Neuronal stem cell (in vitro differentiated cells): Measurements from ENCODE around the gene PRMT9.

Source experiments
- DNase-seq: peaks from one replicate; pipeline ENCODE4 v3.0.0-alpha.2; 2013; ENCODE audit warnings: low spot score
- H2AFZ ChIP-seq: one replicate; pipeline ENCODE4 v1.6.1; 2013; ENCODE audit warnings: mild to moderate bottlenecking, low read length, inconsistent platforms
- H2AK5ac ChIP-seq: 2 replicates; pipeline ENCODE4 v1.6.1; 2013; ENCODE audit warnings: low read depth, mild to moderate bottlenecking, inconsistent platforms, low read length, moderate library complexity, mixed read lengths
- H2BK120ac ChIP-seq: 2 replicates; pipeline ENCODE4 v1.6.1; 2013; ENCODE audit warnings: low read depth, mild to moderate bottlenecking, inconsistent platforms, low read length, moderate library complexity, mixed read lengths
- H2BK12ac ChIP-seq: one replicate; pipeline ENCODE4 v1.6.1; 2013; ENCODE audit warnings: low read length, inconsistent platforms
- H2BK15ac ChIP-seq: 2 replicates; pipeline ENCODE4 v1.6.1; 2013; ENCODE audit warnings: mild to moderate bottlenecking, low read length, inconsistent platforms, mixed read lengths
- H2BK5ac ChIP-seq: one replicate; pipeline ENCODE4 v1.6.1; 2013; ENCODE audit warnings: inconsistent platforms, mild to moderate bottlenecking, low read length, moderate library complexity
- H3K14ac ChIP-seq: one replicate; pipeline ENCODE4 v1.6.1; 2013; ENCODE audit warnings: low read length, inconsistent platforms
- H3K18ac ChIP-seq: 2 replicates; pipeline ENCODE4 v1.6.1; 2013; ENCODE audit warnings: low read length, inconsistent platforms
- H3K23ac ChIP-seq: 2 replicates; pipeline ENCODE4 v1.6.1; 2013; ENCODE audit warnings: low read depth, mild to moderate bottlenecking, mixed read lengths, low read length, inconsistent platforms; ENCODE audit not compliant: poor library complexity
- H3K27ac ChIP-seq: replicated peaks from 3 replicates; pipeline ENCODE4 v1.5.1; 2013; ENCODE audit warnings: low read length, inconsistent platforms
- H3K27me3 ChIP-seq, 3 experiments: 2 replicates each; pipeline ENCODE4 v1.6.1; 2013; ENCODE audit warnings: low read length in 3 of 3, mild to moderate bottlenecking in 2 of 3, inconsistent platforms in 1 of 3, low read depth in 1 of 3, mixed read lengths in 1 of 3, moderate library complexity in 1 of 3; ENCODE audit not compliant: control insufficient read depth in 3 of 3, insufficient read depth in 3 of 3
- H3K36me3 ChIP-seq, 2 donors: replicated peaks in 1 of 2; 2 replicates each; pipeline ENCODE4 v1.6.1; 2013; ENCODE audit warnings: low read length in 2 of 2; ENCODE audit not compliant: control insufficient read depth in 2 of 2, insufficient read depth in 2 of 2
- H3K4ac ChIP-seq: 2 replicates; pipeline ENCODE4 v1.6.1; 2013; ENCODE audit warnings: inconsistent platforms, mild to moderate bottlenecking, low read length, moderate library complexity
- H3K4me1 ChIP-seq, 2 donors: 1 replicate in 1 of 2; 2 replicates in 1 of 2; pipeline ENCODE4 v1.6.1; 2013; ENCODE audit warnings: low read length in 2 of 2, low read depth in 1 of 2; ENCODE audit not compliant: control insufficient read depth in 2 of 2, insufficient read depth in 1 of 2
- H3K4me2 ChIP-seq: one replicate; pipeline ENCODE4 v1.6.1; 2013; ENCODE audit warnings: mild to moderate bottlenecking, low read length, inconsistent platforms; ENCODE audit not compliant: insufficient read depth, poor library complexity, severe bottlenecking
- H3K4me3 ChIP-seq, 2 donors: 2 replicates each; pipeline ENCODE4 v1.5.1; 2013; ENCODE audit warnings: low read length in 2 of 2, mild to moderate bottlenecking in 2 of 2, inconsistent platforms in 1 of 2, moderate library complexity in 1 of 2
- H3K79me1 ChIP-seq: one replicate; pipeline ENCODE4 v1.6.1; 2013; ENCODE audit warnings: low read depth, mild to moderate bottlenecking, inconsistent platforms, low read length, moderate library complexity
- H3K9ac ChIP-seq: one replicate; pipeline ENCODE4 v1.6.1; 2013; ENCODE audit warnings: mild to moderate bottlenecking, low read depth, low read length, inconsistent platforms; ENCODE audit not compliant: poor library complexity
- H3K9me3 ChIP-seq, 2 donors: replicated peaks in 1 of 2; 2 replicates each; pipeline versions ENCODE3 to v1.6.1; 2013; ENCODE audit warnings: low read length in 2 of 2, mild to moderate bottlenecking in 2 of 2, inconsistent platforms in 1 of 2, low read depth in 1 of 2, mixed read lengths in 1 of 2, moderate library complexity in 1 of 2; ENCODE audit not compliant: control insufficient read depth in 2 of 2, insufficient read depth in 1 of 2
- H4K8ac ChIP-seq: one replicate; pipeline ENCODE4 v1.6.1; 2013; ENCODE audit warnings: low read depth, mild to moderate bottlenecking, inconsistent platforms, low read length, moderate library complexity
- H4K91ac ChIP-seq: one replicate; pipeline ENCODE4 v1.6.1; 2013; ENCODE audit warnings: low read length, low read depth, mild to moderate bottlenecking, inconsistent platforms; ENCODE audit not compliant: poor library complexity
- WGBS, 2 donors: extraction: QIAGEN DNeasy Blood & Tissue Kit; methylation state at CpG; one replicate each; pipeline ENCODE4 v1.1.7; 2013; ENCODE audit warnings: missing lambda C conversion rate in 2 of 2, mixed read lengths in 1 of 2; ENCODE audit not compliant: insufficient read length in 2 of 2, insufficient replicate concordance in 1 of 2; ENCODE audit errors: extremely low coverage in 2 of 2; 5-methylcytosine and 5-hydroxymethylcytosine counted together

Gene PRMT9

DNA sequence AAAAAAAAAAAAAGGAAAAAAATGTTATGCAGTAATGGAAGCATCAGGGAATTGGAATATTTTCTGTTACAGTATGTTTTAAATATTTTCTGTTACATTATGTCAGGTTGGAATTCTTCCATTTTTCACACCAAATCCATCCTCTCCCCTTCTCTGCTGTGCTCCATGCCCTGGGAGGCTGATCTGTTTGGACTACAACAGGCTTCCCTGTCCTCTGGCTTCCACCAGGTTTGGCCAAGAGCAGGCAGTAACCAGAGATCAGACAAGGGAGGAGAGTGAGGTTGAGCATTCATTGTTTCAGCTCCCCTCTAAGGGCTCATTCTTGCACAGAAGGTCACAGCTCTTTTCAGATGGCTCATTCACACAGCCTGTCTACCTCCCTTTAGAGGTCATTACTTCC is 78.5 kb downstream of the PRMT9 start:
- Histone ChIP-seq H3K9ac (no peak overlapping the region), H2BK15ac (no peak overlapping the region), H3K27ac (no peak overlapping the region), H2BK12ac (no peak overlapping the region), H3K23ac (no peak overlapping the region), H2BK120ac (no peak overlapping the region), H2AFZ (no peak overlapping the region), H3K36me3 (no peaks in the 10 kb centered on the region), H3K27me3 (no peaks in the 10 kb centered on the region), H4K8ac (no peak overlapping the region), H4K91ac (no peak overlapping the region), H3K14ac (no peak overlapping the region), H2AK5ac (no peak overlapping the region), H3K4me3 (no peak overlapping the region), H3K9me3 (no peaks in the 10 kb centered on the region), H3K79me1 (no peaks in the 10 kb centered on the region), H3K4me2 (no peak overlapping the region), H3K18ac (no peak overlapping the region), H3K4ac (no peak overlapping the region), H2BK5ac (no peak overlapping the region), H3K4me1 (peaks cover 1 to 8% of the 10 kb centered on the region in 2 donors)
- DNase-seq: no peak

DNA sequence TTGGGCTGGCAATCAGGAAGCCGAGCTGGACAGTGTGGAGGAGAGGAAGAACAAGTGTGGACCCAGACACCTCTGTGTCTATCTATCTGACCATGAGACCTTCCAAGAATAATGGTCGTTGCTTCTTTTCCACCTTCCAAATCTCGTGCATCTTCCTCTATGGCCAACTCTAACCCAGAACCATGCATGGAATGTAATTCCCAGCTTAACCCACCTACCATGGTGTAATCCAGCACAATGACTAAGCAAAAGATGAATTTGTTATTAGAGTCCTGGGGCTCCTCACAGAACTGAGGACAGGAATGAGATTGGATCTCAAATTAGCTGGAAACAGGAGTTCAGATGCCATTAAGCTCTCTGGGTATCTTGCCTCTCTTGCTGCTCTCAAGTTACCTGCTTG is 84.2 kb downstream of the PRMT9 start:
- Histone ChIP-seq H4K91ac (no peak overlapping the region), H3K27ac (no peak overlapping the region), H3K79me1 (no peaks in the 10 kb centered on the region), H3K23ac (no peak overlapping the region), H3K9ac (no peak overlapping the region), H3K36me3 (no peaks in the 10 kb centered on the region), H3K4me2 (no peak overlapping the region), H4K8ac (no peak overlapping the region), H2AFZ (no peak overlapping the region), H2BK15ac (no peak overlapping the region), H3K14ac (no peak overlapping the region), H3K27me3 (no peaks in the 10 kb centered on the region), H2BK12ac (no peak overlapping the region), H2BK120ac (no peak overlapping the region), H3K4me3 (no peak overlapping the region), H2BK5ac (no peak overlapping the region), H2AK5ac (no peak overlapping the region), H3K9me3 (no peaks in the 10 kb centered on the region), H3K4me1 (peaks cover 0 to 1% of the 10 kb centered on the region in 2 donors), H3K18ac (no peak overlapping the region), H3K4ac (no peak overlapping the region)
- DNase-seq: no peak
- no CpG with 5 or more reads among the region's 3 CpGs for WGBS, 2 donors

DNA sequence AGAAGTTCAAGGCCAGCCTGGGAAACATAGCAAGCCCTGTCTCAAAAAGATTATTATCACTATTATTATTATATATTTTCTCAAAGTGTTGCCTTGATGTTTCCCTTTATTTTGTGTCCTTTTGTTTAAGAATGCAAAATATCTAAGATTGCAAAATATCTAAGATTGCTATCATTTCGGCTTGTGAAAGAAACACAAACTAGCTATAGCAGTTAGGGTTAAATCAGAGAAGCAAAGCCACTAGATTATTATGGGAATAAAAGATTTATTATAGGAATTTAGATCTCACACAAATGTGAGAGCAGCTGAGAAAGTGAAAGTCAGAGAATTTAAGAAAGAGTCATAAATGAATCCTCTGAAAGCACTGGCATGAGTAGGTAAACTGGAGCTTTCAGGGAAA is 84.8 kb downstream of the PRMT9 start:
- Histone ChIP-seq H3K14ac (no peak overlapping the region), H3K9me3 (no peaks in the 10 kb centered on the region), H3K27me3 (no peaks in the 10 kb centered on the region), H3K9ac (no peak overlapping the region), H4K91ac (no peak overlapping the region), H3K18ac (no peak overlapping the region), H3K27ac (no peak overlapping the region), H3K4me2 (no peak overlapping the region), H3K4me1 (peaks cover 0 to 1% of the 10 kb centered on the region in 2 donors), H2BK12ac (no peak overlapping the region), H3K4ac (no peak overlapping the region), H3K79me1 (no peaks in the 10 kb centered on the region), H3K4me3 (no peak overlapping the region), H2BK15ac (no peak overlapping the region), H2BK120ac (no peak overlapping the region), H4K8ac (no peak overlapping the region), H2AK5ac (no peak overlapping the region), H2BK5ac (no peak overlapping the region), H3K36me3 (no peaks in the 10 kb centered on the region), H2AFZ (no peak overlapping the region), H3K23ac (no peak overlapping the region)
- no CpG with 5 or more reads among the region's 1 CpG for WGBS, 2 donors
- no peak for DNase-seq

DNA sequence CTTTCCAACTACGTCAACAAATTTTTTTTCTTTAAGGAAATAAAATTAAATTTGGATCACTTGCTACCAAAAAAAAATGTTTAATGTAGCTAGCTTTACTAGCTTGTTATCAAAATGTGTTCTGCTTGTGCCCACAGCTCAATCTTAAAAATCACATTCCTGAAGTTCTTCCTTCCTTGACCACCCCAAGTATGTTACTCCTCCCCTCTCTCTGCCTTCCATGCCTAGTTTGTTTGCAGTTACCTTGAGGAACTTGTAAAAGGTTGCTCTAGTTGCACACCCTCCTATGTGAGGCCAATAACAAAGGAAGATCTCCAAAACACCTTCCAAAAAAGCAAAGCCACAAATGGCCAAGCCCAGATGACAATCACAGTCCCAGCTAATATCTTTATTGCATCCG is 86.4 kb downstream of the PRMT9 start:
- WGBS, 2 donors: no CpG with 5 or more reads among the region's 2 CpGs

More for the DNA sequence above, 86.4 kb downstream of the PRMT9 start:
- Histone ChIP-seq H2BK5ac (no peak overlapping the region), H3K4me1 (peaks cover 0 to 1% of the 10 kb centered on the region in 2 donors), H2AK5ac (no peak overlapping the region), H2AFZ (no peak overlapping the region), H3K36me3 (no peaks in the 10 kb centered on the region), H3K14ac (no peak overlapping the region), H3K18ac (no peak overlapping the region), H3K23ac (no peak overlapping the region), H3K9ac (no peak overlapping the region), H4K91ac (no peak overlapping the region), H2BK15ac (no peak overlapping the region), H2BK120ac (no peak overlapping the region), H2BK12ac (no peak overlapping the region), H3K79me1 (no peaks in the 10 kb centered on the region), H3K27me3 (no peaks in the 10 kb centered on the region), H3K9me3 (no peaks in the 10 kb centered on the region), H3K4ac (no peak overlapping the region), H4K8ac (no peak overlapping the region), H3K27ac (no peak overlapping the region), H3K4me2 (no peak overlapping the region), H3K4me3 (no peak overlapping the region)
- no peak for DNase-seq
